ENCODE results near the gene DUT.

GRCh38 chr15:48375767-48376166 lies 44.5 kb downstream of the DUT start:
- TF ChIP-seq CTCF (conservative IDR thresholded peaks at IDR 0.05; ENCODE audit: low read depth, low read length), result no peak
- no peak for TF ChIP-seq EZH2 (IDR thresholded peaks at IDR 0.05; ENCODE audit: borderline replicate concordance, low read depth, low read length, poor library complexity, severe bottlenecking)

All from A673 (cell line).